Measurements from ENCODE around the gene SLC39A8. TPM values are rescaled to one million over a fixed set of nuclear protein-coding genes. Genes with fewer than 3 reads are reported as not detected.

Gene SLC39A8
- total RNA-seq, 1 experiment from 2014 or later, result 340 TPM

DNA sequence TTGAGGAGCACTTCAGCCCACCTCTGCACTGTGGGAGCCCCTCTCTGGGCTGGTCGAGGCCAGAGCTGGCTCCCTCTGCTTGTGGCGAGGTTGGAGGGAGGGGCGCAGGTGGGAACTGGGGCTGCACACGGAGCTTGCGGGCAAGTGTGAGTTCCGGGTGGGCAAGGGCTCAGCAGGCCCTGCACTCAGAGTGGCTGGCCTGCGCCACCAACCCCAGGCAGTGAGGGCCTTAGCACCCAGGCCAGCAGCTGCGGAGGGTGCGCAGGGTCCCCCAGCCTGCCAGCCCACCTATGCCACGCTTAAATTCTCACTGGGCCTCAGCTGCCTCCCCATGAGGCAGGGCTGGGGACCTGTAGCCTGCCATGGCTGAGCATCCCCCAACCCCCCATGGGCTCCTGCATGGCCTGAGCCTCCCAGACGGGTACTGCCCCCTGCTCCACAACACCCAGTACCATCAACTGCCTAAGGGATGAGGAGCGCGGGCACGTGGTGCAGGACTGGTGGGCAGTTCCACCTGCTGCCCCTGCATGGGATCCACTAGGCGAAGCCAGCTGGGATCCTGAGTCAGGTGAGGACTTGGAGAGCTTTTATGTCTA is 110.9 kb downstream of the SLC39A8 start:
- H3K9ac ChIP-seq (ENCODE audit: low read length), result no peak overlapping the region
- no peak for DNase-seq
- H3K27me3 ChIP-seq (ENCODE audit: low read length), result no peaks in the 10 kb centered on the region
- no peak overlapping the region for H3K27ac ChIP-seq (ENCODE audit: low read length)
- H3K4me2 ChIP-seq (ENCODE audit: low read depth, low read length, poor library complexity, severe bottlenecking), result no peak overlapping the region
- no peaks in the 10 kb centered on the region for H3K36me3 ChIP-seq (ENCODE audit: insufficient read depth, low read length)
- H3K4me3 ChIP-seq (ENCODE audit: low read length), result no peak overlapping the region
- no peaks in the 10 kb centered on the region for H3K4me1 ChIP-seq (ENCODE audit: low read length)
- no peak overlapping the region for H2AFZ ChIP-seq (ENCODE audit: low read length)
- no peaks in the 10 kb centered on the region for H3K79me2 ChIP-seq (ENCODE audit: low read length)
- no peaks in the 10 kb centered on the region for H3K9me2 ChIP-seq (replicated peaks; ENCODE audit: insufficient read depth, low read length)
- H3K9me3 ChIP-seq (ENCODE audit: low read length), result no peaks in the 10 kb centered on the region
- H4K20me1 ChIP-seq (ENCODE audit: insufficient read depth, low read depth, low read length), result no peaks in the 10 kb centered on the region

DNA sequence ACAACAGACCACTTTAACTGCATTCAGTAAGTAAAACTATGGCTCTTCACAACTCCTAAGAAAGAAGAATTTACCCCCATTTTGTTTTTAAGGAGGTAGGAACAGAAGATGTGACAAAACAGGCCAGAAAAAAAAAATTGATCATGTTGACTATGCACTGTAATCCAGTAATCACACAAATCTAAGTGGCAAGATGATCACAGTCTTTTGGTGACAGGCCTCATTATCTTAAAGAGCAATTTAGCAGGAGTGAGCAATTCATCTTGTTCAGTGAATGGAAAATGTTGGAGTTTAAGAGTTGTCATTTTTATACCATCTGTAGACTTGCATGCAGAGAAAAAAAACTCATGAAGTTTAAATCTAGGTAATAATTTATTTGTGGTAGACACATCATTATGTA is 115.1 kb downstream of the SLC39A8 start:
- Histone ChIP-seq H3K27ac (ENCODE audit: low read length) (no peak overlapping the region), H3K4me2 (ENCODE audit: low read depth, low read length, poor library complexity, severe bottlenecking) (no peak overlapping the region), H4K20me1 (ENCODE audit: insufficient read depth, low read depth, low read length) (no peaks in the 10 kb centered on the region), H3K9ac (ENCODE audit: low read length) (no peak overlapping the region), H3K4me3 (ENCODE audit: low read length) (no peak overlapping the region), H3K27me3 (ENCODE audit: low read length) (no peaks in the 10 kb centered on the region), H3K9me2 (replicated peaks; ENCODE audit: insufficient read depth, low read length) (no peaks in the 10 kb centered on the region; the same call in 1 of the 2 replicates), H3K79me2 (ENCODE audit: low read length) (no peaks in the 10 kb centered on the region), H3K4me1 (ENCODE audit: low read length) (no peaks in the 10 kb centered on the region), H3K9me3 (ENCODE audit: low read length) (no peaks in the 10 kb centered on the region), H3K36me3 (ENCODE audit: insufficient read depth, low read length) (no peaks in the 10 kb centered on the region), H2AFZ (ENCODE audit: low read length) (no peak overlapping the region)
- DNase-seq, result no peak

DNA sequence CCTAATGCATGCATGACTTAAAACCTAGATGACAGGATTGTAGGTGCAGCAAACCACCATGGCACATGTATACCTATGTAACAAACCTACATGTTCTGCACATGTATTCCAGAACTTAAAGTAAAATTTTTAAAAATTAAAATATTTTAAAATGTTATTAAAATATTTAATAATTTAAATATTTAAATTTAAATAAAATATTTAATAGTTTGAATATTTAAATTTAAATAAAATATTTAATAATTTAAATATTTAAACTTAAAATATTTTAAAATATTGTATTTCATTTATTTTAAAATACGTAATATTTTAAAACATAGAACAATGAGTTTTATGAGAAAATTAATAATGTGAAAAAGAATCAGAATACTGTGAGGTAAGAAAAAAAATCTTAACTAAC is 117.9 kb downstream of the SLC39A8 start:
- H3K27me3 ChIP-seq (ENCODE audit: low read length), result no peaks in the 10 kb centered on the region
- no peak overlapping the region for H3K4me2 ChIP-seq (ENCODE audit: low read depth, low read length, poor library complexity, severe bottlenecking)
- no peaks in the 10 kb centered on the region for H4K20me1 ChIP-seq (ENCODE audit: insufficient read depth, low read depth, low read length)
- DNase-seq, result no peak
- no peak overlapping the region for H3K9ac ChIP-seq (ENCODE audit: low read length)
- H3K4me3 ChIP-seq (ENCODE audit: low read length), result no peak overlapping the region
- H3K9me2 ChIP-seq (replicated peaks; ENCODE audit: insufficient read depth, low read length), result no peaks in the 10 kb centered on the region; the same call in 1 of the 2 replicates
- H2AFZ ChIP-seq (ENCODE audit: low read length), result no peak overlapping the region
- H3K27ac ChIP-seq (ENCODE audit: low read length), result no peak overlapping the region
- H3K79me2 ChIP-seq (ENCODE audit: low read length), result no peaks in the 10 kb centered on the region
- H3K9me3 ChIP-seq (ENCODE audit: low read length), result no peaks in the 10 kb centered on the region
- no peaks in the 10 kb centered on the region for H3K36me3 ChIP-seq (ENCODE audit: insufficient read depth, low read length)
- no peaks in the 10 kb centered on the region for H3K4me1 ChIP-seq (ENCODE audit: low read length)

DNA sequence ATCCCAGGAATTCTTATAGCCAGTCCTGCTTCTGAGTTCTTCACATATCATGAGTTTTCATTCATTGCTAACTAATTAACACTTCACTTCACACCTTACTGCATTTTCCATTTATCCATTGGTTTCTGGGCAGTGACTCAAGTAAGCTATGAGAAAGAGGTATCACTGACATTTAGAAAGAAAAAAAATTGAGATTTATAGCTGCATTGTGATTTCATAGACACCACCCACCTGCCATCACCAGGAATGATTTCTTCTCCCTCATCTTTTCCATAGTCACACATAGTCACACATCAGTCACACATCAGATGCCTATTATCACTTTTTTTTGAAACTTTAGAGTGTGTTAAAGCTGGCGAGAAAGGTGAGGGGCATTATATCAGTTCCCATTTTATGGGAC is 121.8 kb downstream of the SLC39A8 start:
- H3K4me1 ChIP-seq (ENCODE audit: low read length), result no peaks in the 10 kb centered on the region
- no peaks in the 10 kb centered on the region for H3K79me2 ChIP-seq (ENCODE audit: low read length)
- no peak overlapping the region for H3K4me3 ChIP-seq (ENCODE audit: low read length)
- DNase-seq, result no peak
- no peak overlapping the region for H3K9ac ChIP-seq (ENCODE audit: low read length)
- H2AFZ ChIP-seq (ENCODE audit: low read length), result no peak overlapping the region
- no peak overlapping the region for H3K4me2 ChIP-seq (ENCODE audit: low read depth, low read length, poor library complexity, severe bottlenecking)
- no peaks in the 10 kb centered on the region for H3K9me3 ChIP-seq (ENCODE audit: low read length)
- H3K27ac ChIP-seq (ENCODE audit: low read length), result no peak overlapping the region
- H3K27me3 ChIP-seq (ENCODE audit: low read length), result no peaks in the 10 kb centered on the region
- no peaks in the 10 kb centered on the region for H4K20me1 ChIP-seq (ENCODE audit: insufficient read depth, low read depth, low read length)
- H3K9me2 ChIP-seq (replicated peaks; ENCODE audit: insufficient read depth, low read length), result no peaks in the 10 kb centered on the region; the same call in 1 of the 2 replicates
- H3K36me3 ChIP-seq (ENCODE audit: insufficient read depth, low read length), result no peaks in the 10 kb centered on the region

DNA sequence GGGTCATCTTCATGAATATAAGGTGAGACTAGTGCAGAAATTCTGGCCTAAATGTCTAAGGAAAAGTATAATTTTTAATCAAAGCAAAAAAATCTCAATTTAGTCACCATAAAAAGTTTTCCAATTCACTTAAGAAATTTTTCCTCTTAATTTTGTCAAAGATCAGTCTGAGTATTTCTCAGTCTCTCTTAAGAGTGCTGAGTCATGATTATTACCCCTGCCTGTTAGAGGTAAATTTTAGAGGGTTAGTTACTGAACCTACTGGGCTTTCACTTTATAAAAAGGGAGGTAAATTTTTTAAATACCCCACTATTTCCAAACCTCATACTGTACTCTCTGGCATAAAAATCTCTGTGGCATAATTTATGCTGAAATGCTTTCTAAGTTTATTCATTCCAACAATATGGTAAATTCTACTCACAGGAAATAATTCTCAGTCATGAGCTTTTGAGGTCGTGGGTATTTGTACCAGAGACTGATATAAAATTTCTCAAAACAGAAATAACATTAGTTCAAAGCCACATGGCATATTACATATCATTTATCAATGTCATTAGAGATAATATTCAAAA is 122.4 kb downstream of the SLC39A8 start:
- Histone ChIP-seq H3K27ac (ENCODE audit: low read length) (no peak overlapping the region), H3K9me2 (replicated peaks; ENCODE audit: insufficient read depth, low read length) (no peaks in the 10 kb centered on the region; the same call in 1 of the 2 replicates), H2AFZ (ENCODE audit: low read length) (no peak overlapping the region), H3K4me3 (ENCODE audit: low read length) (no peak overlapping the region), H3K36me3 (ENCODE audit: insufficient read depth, low read length) (no peaks in the 10 kb centered on the region), H3K27me3 (ENCODE audit: low read length) (no peaks in the 10 kb centered on the region), H4K20me1 (ENCODE audit: insufficient read depth, low read depth, low read length) (no peaks in the 10 kb centered on the region), H3K79me2 (ENCODE audit: low read length) (no peaks in the 10 kb centered on the region), H3K4me1 (ENCODE audit: low read length) (no peaks in the 10 kb centered on the region), H3K4me2 (ENCODE audit: low read depth, low read length, poor library complexity, severe bottlenecking) (no peak overlapping the region), H3K9ac (ENCODE audit: low read length) (no peak overlapping the region), H3K9me3 (ENCODE audit: low read length) (no peaks in the 10 kb centered on the region)
- DNase-seq, result no peak

DNA sequence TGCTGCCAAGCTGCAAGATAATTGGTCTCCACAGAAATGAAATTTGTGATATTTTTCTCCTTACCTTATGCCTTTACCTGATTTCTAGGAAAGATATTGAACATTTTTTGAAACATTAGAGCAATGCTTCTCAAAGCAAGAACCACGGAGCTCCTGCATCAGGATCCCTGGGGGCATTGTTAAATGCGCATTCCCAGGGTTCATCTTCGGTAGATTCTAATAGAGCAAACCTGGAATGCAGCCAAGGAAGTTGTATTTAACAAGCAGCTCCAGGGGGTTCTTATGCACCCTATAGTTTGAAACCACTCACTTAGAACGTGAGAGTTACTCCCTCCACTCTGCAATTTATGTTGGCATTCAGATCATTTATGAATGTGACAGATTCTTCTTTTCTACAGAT is 126.2 kb downstream of the SLC39A8 start:
- Histone ChIP-seq H3K4me1 (ENCODE audit: low read length) (no peaks in the 10 kb centered on the region), H3K4me2 (ENCODE audit: low read depth, low read length, poor library complexity, severe bottlenecking) (no peak overlapping the region), H3K9ac (ENCODE audit: low read length) (no peak overlapping the region), H3K36me3 (ENCODE audit: insufficient read depth, low read length) (no peaks in the 10 kb centered on the region), H3K4me3 (ENCODE audit: low read length) (no peak overlapping the region), H3K79me2 (ENCODE audit: low read length) (no peaks in the 10 kb centered on the region), H3K27ac (ENCODE audit: low read length) (no peak overlapping the region), H3K9me3 (ENCODE audit: low read length) (no peaks in the 10 kb centered on the region), H2AFZ (ENCODE audit: low read length) (no peak overlapping the region), H3K27me3 (ENCODE audit: low read length) (no peaks in the 10 kb centered on the region), H3K9me2 (replicated peaks; ENCODE audit: insufficient read depth, low read length) (no peaks in the 10 kb centered on the region), H4K20me1 (ENCODE audit: insufficient read depth, low read depth, low read length) (no peaks in the 10 kb centered on the region)
- DNase-seq, result no peak

DNA sequence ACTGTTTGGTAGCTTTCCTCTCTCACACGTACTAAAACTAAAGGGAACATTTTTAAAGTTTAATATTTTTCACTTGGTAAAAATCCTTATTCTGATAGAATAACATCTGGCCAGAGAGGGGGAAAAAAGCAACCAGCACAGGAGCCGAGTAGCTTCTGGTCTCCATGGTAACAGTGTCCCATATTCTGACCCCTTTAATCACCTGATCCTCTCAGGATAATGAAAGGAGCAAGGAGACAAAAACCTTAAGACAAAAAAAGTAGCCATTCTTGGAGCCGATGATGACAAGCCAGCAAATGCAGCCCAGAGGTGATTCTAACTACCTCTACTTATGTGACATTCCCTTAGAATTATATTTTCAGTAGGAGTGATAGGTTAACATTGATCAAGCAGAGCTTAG is 126.6 kb downstream of the SLC39A8 start:
- no peak overlapping the region for H3K9ac ChIP-seq (ENCODE audit: low read length)
- H3K27me3 ChIP-seq (ENCODE audit: low read length), result no peaks in the 10 kb centered on the region
- H3K36me3 ChIP-seq (ENCODE audit: insufficient read depth, low read length), result no peaks in the 10 kb centered on the region
- H4K20me1 ChIP-seq (ENCODE audit: insufficient read depth, low read depth, low read length), result no peaks in the 10 kb centered on the region
- H3K79me2 ChIP-seq (ENCODE audit: low read length), result no peaks in the 10 kb centered on the region
- no peaks in the 10 kb centered on the region for H3K9me3 ChIP-seq (ENCODE audit: low read length)
- H3K4me2 ChIP-seq (ENCODE audit: low read depth, low read length, poor library complexity, severe bottlenecking), result no peak overlapping the region
- no peak overlapping the region for H3K4me3 ChIP-seq (ENCODE audit: low read length)
- H3K4me1 ChIP-seq (ENCODE audit: low read length), result no peaks in the 10 kb centered on the region
- no peak overlapping the region for H2AFZ ChIP-seq (ENCODE audit: low read length)
- no peak overlapping the region for H3K27ac ChIP-seq (ENCODE audit: low read length)
- DNase-seq, result no peak
- H3K9me2 ChIP-seq (replicated peaks; ENCODE audit: insufficient read depth, low read length), result no peaks in the 10 kb centered on the region

DNA sequence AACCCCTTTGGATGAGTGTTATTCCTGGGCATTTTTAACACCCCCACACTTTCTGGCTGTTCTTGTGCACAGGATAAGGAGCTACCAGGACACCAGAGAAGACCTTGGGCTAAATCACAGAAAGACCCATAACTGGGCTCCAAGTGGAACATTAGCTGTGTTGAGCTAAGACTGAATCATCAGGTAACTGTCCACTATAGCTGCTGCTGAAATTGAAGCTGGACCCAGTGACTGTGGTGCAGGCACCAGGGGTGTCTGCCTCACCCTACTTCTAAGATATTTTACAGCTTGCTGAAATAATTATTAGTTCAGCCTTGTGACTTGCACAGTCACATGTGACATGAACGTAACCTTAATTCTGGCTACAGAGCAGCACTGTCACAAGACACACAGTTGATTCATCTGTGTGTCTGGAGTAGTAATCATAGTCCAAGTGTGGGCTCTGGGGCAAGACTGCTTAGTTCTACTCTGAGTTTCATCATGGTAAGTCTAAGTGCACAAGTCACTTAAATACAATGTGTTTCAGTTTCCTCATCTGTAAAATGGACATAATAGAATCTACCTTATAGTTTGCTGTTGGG is 127.4 kb downstream of the SLC39A8 start:
- DNase-seq, result no peak
- no peaks in the 10 kb centered on the region for H3K9me3 ChIP-seq (ENCODE audit: low read length)
- H2AFZ ChIP-seq (ENCODE audit: low read length), result no peak overlapping the region
- no peak overlapping the region for H3K4me2 ChIP-seq (ENCODE audit: low read depth, low read length, poor library complexity, severe bottlenecking)
- H3K9ac ChIP-seq (ENCODE audit: low read length), result no peak overlapping the region
- no peak overlapping the region for H3K4me3 ChIP-seq (ENCODE audit: low read length)
- no peaks in the 10 kb centered on the region for H3K36me3 ChIP-seq (ENCODE audit: insufficient read depth, low read length)
- no peaks in the 10 kb centered on the region for H3K9me2 ChIP-seq (replicated peaks; ENCODE audit: insufficient read depth, low read length)
- H3K27me3 ChIP-seq (ENCODE audit: low read length), result no peaks in the 10 kb centered on the region
- H3K4me1 ChIP-seq (ENCODE audit: low read length), result no peaks in the 10 kb centered on the region
- no peak overlapping the region for H3K27ac ChIP-seq (ENCODE audit: low read length)
- H4K20me1 ChIP-seq (ENCODE audit: insufficient read depth, low read depth, low read length), result no peaks in the 10 kb centered on the region
- H3K79me2 ChIP-seq (ENCODE audit: low read length), result no peaks in the 10 kb centered on the region
